Activated CD4-positive, alpha-beta memory T cell treated with anti-CD3 and anti-CD28 coated beads, Interleukin-2, amount 10 ng/mL, durations not matched to agents 7 days and 5 days (primary cell): ENCODE measurements around the gene LRCH4. TPM values are rescaled to one million over a fixed set of nuclear protein-coding genes. Genes with fewer than 3 reads are reported as not detected.

Experiments used
- CTCF ChIA-PET: fragments of 350-600 bp; sonication (Branson Sonifier 250); formaldehyde crosslinking; loops from one replicate; lab custom pipeline; 2021; ENCODE audit warnings: antibody characterized with exemption, inconsistent platforms; lab: Charles Lee
- POLR2A ChIA-PET: fragments of 350-600 bp; sonication (Branson Sonifier 250); formaldehyde crosslinking; loops from one replicate; lab custom pipeline; 2021; ENCODE audit warnings: antibody characterized with exemption; lab: Charles Lee
- DNase-seq: peaks from one replicate; pipeline ENCODE4 v3.0.0-alpha.2; 2020
- H3K27ac Mint-ChIP-seq: one replicate; pipeline ENCODE4 v1.8.0; 2021; ENCODE audit warnings: mild to moderate bottlenecking, mixed read lengths
- H3K27me3 Mint-ChIP-seq: one replicate; pipeline ENCODE4 v1.8.0; 2021; ENCODE audit warnings: mixed read lengths
- H3K36me3 Mint-ChIP-seq: one replicate; pipeline ENCODE4 v1.8.0; 2021; ENCODE audit warnings: low read depth, mixed read lengths
- H3K4me1 Mint-ChIP-seq: one replicate; pipeline ENCODE4 v1.8.0; 2021; ENCODE audit warnings: mixed read lengths
- H3K4me3 Mint-ChIP-seq: one replicate; pipeline ENCODE4 v1.8.0; 2021; ENCODE audit warnings: mild to moderate bottlenecking, mixed read lengths
- H3K9me3 Mint-ChIP-seq: one replicate; pipeline ENCODE4 v1.8.0; 2021; ENCODE audit warnings: mixed read lengths
- total RNA-seq, 2 experiments: library from RNA; stranded (reverse); gene quantifications; one replicate each; pipeline ENCODE4 v1.2.3, GENCODE V29; 2021

The LRCH4 gene
- total RNA-seq = 100 to 1,000 TPM; 199 to 204 TPM

- Mint-ChIP-seq H3K27me3 (peaks cover 9% of the 10 kb centered on the region), H3K4me1 (peaks cover 30% of the 10 kb centered on the region), H3K36me3 (peaks cover 28% of the 10 kb centered on the region), H3K9me3 (no peaks in the 10 kb centered on the region), H3K4me3 (peak within 1 kb of the TSS; percentile 95), H3K27ac (peak within 1 kb of the TSS; percentile 97)
- ChIA-PET POLR2A (interaction anchor here (0.6 to 6.8 kb wide), 45 partner anchors 8 to 485 kb away, joined by 3 to 89 read pairs (median 8); partner anchors contain the start of genes AGFG2, AP4M1, GIGYF1 and GNB2), CTCF (interaction anchor here (0.6 to 4.8 kb wide), 27 partner anchors 9 to 556 kb away, joined by 3 to 47 read pairs (median 4); partner anchors contain the start of genes GNB2, MOSPD3, PCOLCE and POP7)
- DNase-seq = peak; percentile 73
These were observed at the start of gene LRCH4 for GRCh38 chr7:100585511-100586265. Gene LRCH4 (minus strand): TSS chr7:100586129. CDS start chr7:100586100, 29 bp downstream.

- Mint-ChIP-seq H3K27ac (peak overlapping the region; percentile 79), H3K4me1 (peaks cover 48% of the 10 kb centered on the region), H3K9me3 (no peaks in the 10 kb centered on the region), H3K27me3 (peaks cover 6% of the 10 kb centered on the region), H3K36me3 (peaks cover 13% of the 10 kb centered on the region), H3K4me3 (peak overlapping the region; percentile 81)
- CTCF ChIA-PET = interaction anchor here (0.7 to 9.9 kb wide), 21 partner anchors 9 to 510 kb away, joined by 3 to 163 read pairs (median 4); partner anchors contain the start of genes FBXO24, GIGYF1, GNB2 and MOSPD3
- POLR2A ChIA-PET = interaction anchor here (0.7 to 3.9 kb wide), 16 partner anchors 9 to 204 kb away, joined by 3 to 47 read pairs (median 6); partner anchors contain the start of genes FBXO24, GNB2, LRCH4 and MEPCE
- DNase-seq = peak; percentile 70
These were observed 47.2 kb upstream of the LRCH4 start for GRCh38 chr7:100632951-100633717.

- no peak overlapping the region for H3K4me3 Mint-ChIP-seq
- ChIA-PET CTCF (interaction anchor here (0.8 to 9.9 kb wide), 6 partner anchors 17 to 76 kb away, joined by 3 to 163 read pairs (median 4); partner anchors contain the start of genes MOSPD3 and POP7), POLR2A (interaction anchor here (0.8 to 5.1 kb wide), 8 partner anchors 18 to 91 kb away, joined by 3 to 32 read pairs (median 6); partner anchors contain the start of genes AGFG2, FBXO24, LRCH4 and MOSPD3)
- H3K4me1 Mint-ChIP-seq = peaks cover 72% of the 10 kb centered on the region
- peaks cover 6% of the 10 kb centered on the region for H3K27me3 Mint-ChIP-seq
- no peak for DNase-seq
- peak overlapping the region; percentile 13 for H3K27ac Mint-ChIP-seq
- peaks cover 18% of the 10 kb centered on the region for H3K36me3 Mint-ChIP-seq
- H3K9me3 Mint-ChIP-seq = no peaks in the 10 kb centered on the region
These were observed 44.1 kb upstream of the LRCH4 start for GRCh38 chr7:100630066-100630465.

GRCh38 chr7:100629117-100629716 is 43.3 kb upstream of the LRCH4 start:
- H3K9me3 Mint-ChIP-seq = no peaks in the 10 kb centered on the region
- H3K27me3 Mint-ChIP-seq = peaks cover 3% of the 10 kb centered on the region
- no peak overlapping the region for H3K4me3 Mint-ChIP-seq
- CTCF ChIA-PET = interaction anchor here (0.8 to 9.9 kb wide), 6 partner anchors 17 to 77 kb away, joined by 3 to 163 read pairs (median 5); partner anchors contain the start of genes GNB2, MOSPD3 and POP7
- H3K4me1 Mint-ChIP-seq = peaks cover 74% of the 10 kb centered on the region
- H3K36me3 Mint-ChIP-seq = peaks cover 19% of the 10 kb centered on the region
- POLR2A ChIA-PET = interaction anchor here (0.8 to 5.1 kb wide), 9 partner anchors 17 to 90 kb away, joined by 3 to 32 read pairs (median 7); partner anchors contain the start of genes AGFG2, FBXO24, LRCH4 and MOSPD3
- no peak for DNase-seq
- H3K27ac Mint-ChIP-seq = peak overlapping the region; percentile 38

GRCh38 chr7:100627238-100627549 is 41.3 kb upstream of the LRCH4 start:
- POLR2A ChIA-PET = interaction anchor here (1.0 to 7.3 kb wide), 13 partner anchors 9 to 199 kb away, joined by 3 to 140 read pairs (median 5); partner anchors contain the start of genes FBXO24, GNB2, LRCH4 and MEPCE

GRCh38 chr7:100626530-100627237 is 40.8 kb upstream of the LRCH4 start:
- CTCF ChIA-PET = interaction anchor here (1.0 to 4.8 kb wide), 8 partner anchors 8 to 79 kb away, joined by 3 to 63 read pairs (median 5); partner anchors contain the start of genes FBXO24, MOSPD3 and POP7

More at GRCh38 chr7:100627238-100627549, 41.3 kb upstream of the LRCH4 start:
- no peak for DNase-seq
- CTCF ChIA-PET = interaction anchor here (1.0 to 4.8 kb wide), 4 partner anchors 14 to 77 kb away, joined by 3 to 63 read pairs (median 8); partner anchors contain the start of gene MOSPD3
- H3K36me3 Mint-ChIP-seq = peaks cover 28% of the 10 kb centered on the region
- H3K4me1 Mint-ChIP-seq = peaks cover 72% of the 10 kb centered on the region
- H3K9me3 Mint-ChIP-seq = no peaks in the 10 kb centered on the region
- no peaks in the 10 kb centered on the region for H3K27me3 Mint-ChIP-seq
- H3K27ac Mint-ChIP-seq = peak overlapping the region; percentile 40
- peak overlapping the region; percentile 76 for H3K4me3 Mint-ChIP-seq

GRCh38 chr7:100626055-100626454 is 40.1 kb upstream of the LRCH4 start:
- Mint-ChIP-seq H3K27me3 (no peaks in the 10 kb centered on the region), H3K4me3 (peak overlapping the region; percentile 76), H3K9me3 (no peaks in the 10 kb centered on the region), H3K27ac (peak overlapping the region; percentile 86), H3K4me1 (peaks cover 75% of the 10 kb centered on the region), H3K36me3 (peaks cover 37% of the 10 kb centered on the region)
- DNase-seq = no peak
- ChIA-PET CTCF (interaction anchor here (1.0 to 4.8 kb wide), 9 partner anchors 9 to 80 kb away, joined by 3 to 63 read pairs (median 4); partner anchors contain the start of genes FBXO24, MOSPD3 and POP7), POLR2A (interaction anchor here (0.8 to 7.3 kb wide), 16 partner anchors 9 to 197 kb away, joined by 3 to 140 read pairs (median 6); partner anchors contain the start of genes FBXO24, GNB2, LRCH4 and MEPCE)

More at GRCh38 chr7:100626530-100627237, 40.8 kb upstream of the LRCH4 start:
- no peaks in the 10 kb centered on the region for H3K27me3 Mint-ChIP-seq
- no peaks in the 10 kb centered on the region for H3K9me3 Mint-ChIP-seq
- H3K4me1 Mint-ChIP-seq = peaks cover 74% of the 10 kb centered on the region
- POLR2A ChIA-PET = interaction anchor here (0.8 to 7.3 kb wide), 17 partner anchors 8 to 198 kb away, joined by 3 to 140 read pairs (median 5); partner anchors contain the start of genes FBXO24, GNB2, LRCH4 and MEPCE
- H3K27ac Mint-ChIP-seq = peak overlapping the region; percentile 86
- peak overlapping the region; percentile 76 for H3K4me3 Mint-ChIP-seq
- DNase-seq = peak; percentile 94
- H3K36me3 Mint-ChIP-seq = peaks cover 33% of the 10 kb centered on the region

GRCh38 chr7:100623951-100624824 is 38.3 kb upstream of the LRCH4 start:
- Mint-ChIP-seq H3K9me3 (no peaks in the 10 kb centered on the region), H3K4me3 (peak overlapping the region; percentile 11), H3K27me3 (no peaks in the 10 kb centered on the region), H3K36me3 (peaks cover 37% of the 10 kb centered on the region), H3K27ac (peak overlapping the region; percentile 86), H3K4me1 (peaks cover 64% of the 10 kb centered on the region)
- POLR2A ChIA-PET = interaction anchor here (0.7 to 7.3 kb wide), 7 partner anchors 9 to 69 kb away, joined by 3 to 140 read pairs (median 9); partner anchors contain the start of genes FBXO24, LRCH4 and MOSPD3
- CTCF ChIA-PET = interaction anchor here (0.5 to 4.8 kb wide), 8 partner anchors 9 to 461 kb away, joined by 3 to 63 read pairs (median 5); partner anchors contain the start of genes MOSPD3 and POP7
- DNase-seq = peak; percentile 38

- ChIA-PET POLR2A (interaction anchor here (1.3 to 7.3 kb wide), 2 partner anchors 7 to 12 kb away, joined by 4 to 140 read pairs; partner anchors contain the start of gene MOSPD3), CTCF (interaction anchor here (1.1 kb wide), 1 partner anchor 8 kb away, joined by 6 read pairs; no protein-coding TSS in a partner anchor)
- no peak for DNase-seq
- peaks cover 46% of the 10 kb centered on the region for H3K4me1 Mint-ChIP-seq
- peaks cover 30% of the 10 kb centered on the region for H3K36me3 Mint-ChIP-seq
- peak overlapping the region; percentile 44 for H3K27ac Mint-ChIP-seq
- H3K4me3 Mint-ChIP-seq = no peak overlapping the region
- H3K27me3 Mint-ChIP-seq = no peaks in the 10 kb centered on the region
- H3K9me3 Mint-ChIP-seq = no peaks in the 10 kb centered on the region
These were observed 35.6 kb upstream of the LRCH4 start for GRCh38 chr7:100621554-100621953.

GRCh38 chr7:100620804-100621203 is 34.9 kb upstream of the LRCH4 start:
- Mint-ChIP-seq H3K36me3 (peaks cover 33% of the 10 kb centered on the region), H3K9me3 (no peaks in the 10 kb centered on the region), H3K27ac (no peak overlapping the region), H3K4me3 (no peak overlapping the region), H3K4me1 (peaks cover 38% of the 10 kb centered on the region), H3K27me3 (no peaks in the 10 kb centered on the region)
- CTCF ChIA-PET = interaction anchor here (1.1 kb wide), 1 partner anchor 16 kb away, joined by 3 read pairs; no protein-coding TSS in a partner anchor
- no peak for DNase-seq
- POLR2A ChIA-PET = interaction anchor here (1.0 to 1.3 kb wide), 2 partner anchors 12 to 34 kb away, joined by 4 to 6 read pairs; partner anchors contain the start of genes FBXO24 and LRCH4
